ENCODE measurements around the gene CUX1. TPM values are rescaled to one million over a fixed set of nuclear protein-coding genes. Genes with fewer than 3 reads are reported as not detected.

The CUX1 gene
- total RNA-seq, 2 experiments from 2014 or later = 35.6 to 38.0 TPM

DNA sequence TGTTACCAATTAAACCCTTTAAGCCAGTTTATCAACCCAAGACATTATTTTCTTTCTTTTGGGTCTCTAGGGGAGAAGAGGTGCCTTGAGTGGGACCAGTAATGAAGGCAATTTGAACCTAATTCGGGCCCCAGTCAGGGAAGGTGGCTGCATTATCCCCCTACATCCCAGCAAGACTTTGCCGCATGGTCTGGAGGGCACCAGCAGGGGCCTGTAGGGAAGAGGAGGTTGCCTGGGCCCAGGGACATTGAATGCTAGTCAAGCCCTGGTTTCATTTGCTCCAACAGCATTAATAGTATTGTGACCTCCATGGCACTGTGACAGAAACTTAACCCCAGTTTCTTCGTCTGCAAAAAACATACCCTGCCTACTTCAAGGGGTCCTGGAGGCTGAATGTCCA lies 108.8 kb downstream of the CUX1 start:
- H3K27ac Mint-ChIP-seq = no peak overlapping the region
- TF ChIP-seq, protein P1, sequence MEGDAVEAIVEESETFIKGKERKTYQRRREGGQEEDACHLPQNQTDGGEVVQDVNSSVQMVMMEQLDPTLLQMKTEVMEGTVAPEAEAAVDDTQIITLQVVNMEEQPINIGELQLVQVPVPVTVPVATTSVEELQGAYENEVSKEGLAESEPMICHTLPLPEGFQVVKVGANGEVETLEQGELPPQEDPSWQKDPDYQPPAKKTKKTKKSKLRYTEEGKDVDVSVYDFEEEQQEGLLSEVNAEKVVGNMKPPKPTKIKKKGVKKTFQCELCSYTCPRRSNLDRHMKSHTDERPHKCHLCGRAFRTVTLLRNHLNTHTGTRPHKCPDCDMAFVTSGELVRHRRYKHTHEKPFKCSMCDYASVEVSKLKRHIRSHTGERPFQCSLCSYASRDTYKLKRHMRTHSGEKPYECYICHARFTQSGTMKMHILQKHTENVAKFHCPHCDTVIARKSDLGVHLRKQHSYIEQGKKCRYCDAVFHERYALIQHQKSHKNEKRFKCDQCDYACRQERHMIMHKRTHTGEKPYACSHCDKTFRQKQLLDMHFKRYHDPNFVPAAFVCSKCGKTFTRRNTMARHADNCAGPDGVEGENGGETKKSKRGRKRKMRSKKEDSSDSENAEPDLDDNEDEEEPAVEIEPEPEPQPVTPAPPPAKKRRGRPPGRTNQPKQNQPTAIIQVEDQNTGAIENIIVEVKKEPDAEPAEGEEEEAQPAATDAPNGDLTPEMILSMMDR (IDR thresholded peaks at IDR 0.05) = no peak
- H3K9me3 Mint-ChIP-seq = no peaks in the 10 kb centered on the region
- Histone ChIP-seq H3K27ac (ENCODE audit: low read depth in 1 of 2, low read length in 2 of 2) (no peak overlapping the region), H3K9me3 (ENCODE audit: control insufficient read depth in 1 of 2, insufficient read depth in 1 of 2, low read length in 2 of 2) (no peaks in the 10 kb centered on the region), H3K4me3 (ENCODE audit: low read length) (no peak overlapping the region), H3K4me1 (ENCODE audit: insufficient read depth, low read length) (peaks cover 8% of the 10 kb centered on the region), H3K36me3 (ENCODE audit: insufficient read depth, low read length) (no peaks in the 10 kb centered on the region), H3K27me3 (ENCODE audit: control insufficient read depth in 1 of 2, insufficient read depth in 2 of 2, low read length in 2 of 2) (no peaks in the 10 kb centered on the region)
- intact Hi-C loops (cut with DNase I, micrococcal nuclease) = no loop called here
- DNase-seq (no peak), ATAC-seq (ENCODE audit: poor library complexity) (no peak)
- no peaks in the 10 kb centered on the region for H3K27me3 Mint-ChIP-seq
- H3K4me1 Mint-ChIP-seq (ENCODE audit: low read depth) = peaks cover 6% of the 10 kb centered on the region
- no peak overlapping the region for H3K4me3 Mint-ChIP-seq
- POLR2A ChIA-PET = no interaction called here
- H3K36me3 Mint-ChIP-seq (ENCODE audit: low read depth) = peaks cover 11% of the 10 kb centered on the region
- CTCF ChIA-PET = no interaction called here

DNA sequence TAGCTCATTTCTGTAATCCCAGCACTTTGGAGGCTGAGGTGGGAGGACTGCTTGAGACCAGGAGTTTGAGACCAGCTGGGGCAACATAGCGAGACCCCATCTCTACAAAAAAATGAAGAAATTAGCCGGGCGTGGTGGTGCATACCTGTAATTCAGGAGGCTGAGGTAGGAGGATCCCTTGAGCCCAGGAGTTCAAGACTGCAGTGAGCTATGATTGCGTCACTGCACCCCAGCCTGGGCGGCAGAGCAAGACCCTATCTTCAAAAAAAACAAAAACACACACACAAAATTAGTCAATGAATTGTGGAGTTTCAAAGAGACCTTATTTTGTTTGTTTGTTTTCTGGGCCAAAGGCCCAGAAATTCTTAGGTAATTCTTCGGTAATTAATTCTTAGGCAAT lies 110.0 kb downstream of the CUX1 start:
- ATAC-seq (ENCODE audit: poor library complexity) (no peak), DNase-seq (no peak)
- no peaks in the 10 kb centered on the region for H3K27me3 ChIP-seq (ENCODE audit: control insufficient read depth in 1 of 2, insufficient read depth in 2 of 2, low read length in 2 of 2)
- H3K4me1 Mint-ChIP-seq (ENCODE audit: low read depth) = peaks cover 6% of the 10 kb centered on the region
- no peak overlapping the region for H3K27ac Mint-ChIP-seq
- no peak overlapping the region for H3K4me3 Mint-ChIP-seq
- H3K9me3 Mint-ChIP-seq = no peaks in the 10 kb centered on the region
- H3K27me3 Mint-ChIP-seq = no peaks in the 10 kb centered on the region
- no peaks in the 10 kb centered on the region for H3K36me3 ChIP-seq (ENCODE audit: insufficient read depth, low read length)
- peaks cover 8% of the 10 kb centered on the region for H3K4me1 ChIP-seq (ENCODE audit: insufficient read depth, low read length)
- no peaks in the 10 kb centered on the region for H3K9me3 ChIP-seq (ENCODE audit: control insufficient read depth in 1 of 2, insufficient read depth in 1 of 2, low read length in 2 of 2)
- no peak overlapping the region for H3K4me3 ChIP-seq (ENCODE audit: low read length)
- CTCF ChIA-PET = no interaction called here
- no peak overlapping the region for H3K27ac ChIP-seq (ENCODE audit: low read depth in 1 of 2, low read length in 2 of 2)
- intact Hi-C loops (cut with DNase I, micrococcal nuclease) = no loop called here
- H3K36me3 Mint-ChIP-seq (ENCODE audit: low read depth) = peaks cover 11% of the 10 kb centered on the region
- TF ChIP-seq, protein P1 (IDR thresholded peaks at IDR 0.05) = no peak
- POLR2A ChIA-PET = interaction anchor here (0.7 kb wide), 1 partner anchor 184 kb away, joined by 4 read pairs; no protein-coding TSS in a partner anchor

DNA sequence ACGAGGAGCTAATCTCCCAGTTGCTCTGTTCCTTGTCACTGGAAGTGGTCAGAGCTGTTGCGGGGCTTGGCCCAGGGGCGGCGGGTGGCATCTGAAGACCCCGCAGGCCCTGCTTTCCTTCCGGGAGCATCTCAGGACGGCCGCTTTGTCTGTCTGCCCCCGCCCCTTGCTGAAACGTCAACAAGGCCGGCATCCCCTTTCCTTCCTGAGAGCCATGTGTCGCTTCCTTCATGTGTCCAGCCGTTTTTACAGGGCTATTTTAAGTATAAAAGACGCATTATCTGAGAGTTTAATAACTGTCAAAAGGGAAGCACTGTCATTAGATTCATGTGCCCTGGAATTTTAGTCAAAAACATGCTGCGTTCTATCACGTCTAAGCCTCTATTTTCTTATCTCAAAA lies 110.4 kb downstream of the CUX1 start:
- Mint-ChIP-seq H3K27ac (no peak overlapping the region), H3K4me1 (ENCODE audit: low read depth) (peaks cover 6% of the 10 kb centered on the region), H3K4me3 (no peak overlapping the region), H3K36me3 (ENCODE audit: low read depth) (peaks cover 11% of the 10 kb centered on the region), H3K27me3 (no peaks in the 10 kb centered on the region), H3K9me3 (no peaks in the 10 kb centered on the region)
- no peaks in the 10 kb centered on the region for H3K36me3 ChIP-seq (ENCODE audit: insufficient read depth, low read length)
- H3K4me1 ChIP-seq (ENCODE audit: insufficient read depth, low read length) = peaks cover 8% of the 10 kb centered on the region
- no peak overlapping the region for H3K27ac ChIP-seq (ENCODE audit: low read depth in 1 of 2, low read length in 2 of 2)
- no peak overlapping the region for H3K4me3 ChIP-seq (ENCODE audit: low read length)
- ATAC-seq (ENCODE audit: poor library complexity) (no peak), DNase-seq (no peak)
- intact Hi-C loops (cut with DNase I, micrococcal nuclease) = no loop called here
- POLR2A ChIA-PET = interaction anchor here (0.7 kb wide), 1 partner anchor 185 kb away, joined by 4 read pairs; no protein-coding TSS in a partner anchor
- TF ChIP-seq, protein P1 (IDR thresholded peaks at IDR 0.05) = no peak
- H3K9me3 ChIP-seq (ENCODE audit: control insufficient read depth in 1 of 2, insufficient read depth in 1 of 2, low read length in 2 of 2) = no peaks in the 10 kb centered on the region
- CTCF ChIA-PET = no interaction called here
- H3K27me3 ChIP-seq (ENCODE audit: control insufficient read depth in 1 of 2, insufficient read depth in 2 of 2, low read length in 2 of 2) = no peaks in the 10 kb centered on the region
